Measurements from ENCODE around the gene SET.

The SET gene

GRCh38 chr9:128731093-128731492 is 42.1 kb downstream of the SET start:
- no peak for DNase-seq (ENCODE audit: low spot score)

GRCh38 chr9:128731691-128732090 is 42.7 kb downstream of the SET start:
- DNase-seq (ENCODE audit: low spot score) = no peak

GRCh38 chr9:128732576-128732975 is 43.6 kb downstream of the SET start:
- no peak for DNase-seq (ENCODE audit: low spot score)

GRCh38 chr9:128733256-128733655 is 44.2 kb downstream of the SET start:
- DNase-seq (ENCODE audit: low spot score) = peak; percentile 82

GRCh38 chr9:128735373-128735772 is 46.4 kb downstream of the SET start:
- no peak for DNase-seq (ENCODE audit: low spot score)

- no peak for DNase-seq (ENCODE audit: low spot score)
Measured at GRCh38 chr9:128742401-128742800, 53.4 kb downstream of the SET start.

- no peak for DNase-seq (ENCODE audit: low spot score)
Measured at GRCh38 chr9:128743421-128743820, 54.4 kb downstream of the SET start.
